Endothelial cell of umbilical vein (primary cell): ENCODE results near the gene THSD7A. TPM values are rescaled to one million over a fixed set of nuclear protein-coding genes. Genes with fewer than 3 reads are reported as not detected.

ENCODE experiments used
- BruUV-seq: library from RNA; stranded (reverse); fragments of 400-500 nt; replicated peaks from 2 replicates; lab custom pipeline; 2021; lab: Mats Ljungman, UMichigan
- CTCF ChIA-PET: fragments of 300-600, 350-600 bp; sonication (Branson Sonifier 250); formaldehyde crosslinking; loops from one replicate; lab custom pipeline; 2021; ENCODE audit warnings: antibody characterized with exemption, inconsistent platforms; lab: Charles Lee
- POLR2A ChIA-PET: fragments of 300-600, 350-600 bp; sonication (Branson Sonifier 250); formaldehyde crosslinking; loops from one replicate; lab custom pipeline; 2021; ENCODE audit warnings: antibody characterized with exemption, inconsistent platforms; lab: Charles Lee
- DNase-seq: peaks from one replicate; pipeline ENCODE4 v3.0.0-alpha.2; 2011; ENCODE audit warnings: low read depth, low spot score
- FAIRE-seq: peaks from 2 replicates; lab custom pipeline; 2011; peaks lifted over from hg19 to GRCh38; lab: Jason Lieb, UNC
- H2AFZ ChIP-seq: 2 replicates; pipeline ENCODE4 v1.6.0; 2012; ENCODE audit warnings: low read depth, low read length, control low read depth, inconsistent platforms
- H3K27ac ChIP-seq: 2 replicates; pipeline ENCODE4 v1.5.1; 2011; ENCODE audit warnings: low read depth, mild to moderate bottlenecking, control low read depth, low read length, moderate library complexity; ENCODE audit not compliant: insufficient read depth
- H3K27me3 ChIP-seq, 2 experiments: 2 replicates each; pipeline versions ENCODE4 v1.6.0 to v1.6.1; 2011; ENCODE audit warnings: low read length in 2 of 2, mixed read lengths in 1 of 2; ENCODE audit not compliant: control insufficient read depth in 2 of 2, insufficient read depth in 2 of 2
- H3K36me3 ChIP-seq, 2 experiments: 2 replicates in 1 of 2; 3 replicates in 1 of 2; pipeline ENCODE4 v1.5.1; 2011; ENCODE audit warnings: low read length in 2 of 2, mild to moderate bottlenecking in 1 of 2, moderate library complexity in 1 of 2; ENCODE audit not compliant: control insufficient read depth in 2 of 2, insufficient read depth in 2 of 2; ENCODE audit errors: extremely low read depth in 1 of 2
- H3K4me1 ChIP-seq: 3 replicates; pipeline ENCODE4 v1.5.1; 2011; ENCODE audit warnings: mild to moderate bottlenecking, low read length; ENCODE audit not compliant: control insufficient read depth, insufficient read depth; ENCODE audit errors: extremely low read depth
- H3K4me2 ChIP-seq: 2 replicates; pipeline ENCODE4 v1.6.1; 2011; ENCODE audit warnings: low read length, control low read depth, mixed read lengths; ENCODE audit not compliant: insufficient read depth
- H3K4me3 ChIP-seq, 3 experiments: fragments of 200-600 bp in 1 of 3; sonication (generic), shearing (Covaris generic) in 1 of 3; replicated peaks in 1 of 3; 2 replicates each; pipeline ENCODE4 v1.5.1; 2011 to 2016; ENCODE audit warnings: control low read depth in 3 of 3, low read length in 3 of 3, mild to moderate bottlenecking in 2 of 3, inconsistent platforms in 1 of 3, low read depth in 1 of 3, moderate library complexity in 1 of 3; ENCODE audit not compliant: insufficient read depth in 1 of 3
- H3K79me2 ChIP-seq: 2 replicates; pipeline ENCODE4 v1.6.0; 2012; ENCODE audit warnings: low read length, inconsistent platforms; ENCODE audit not compliant: control insufficient read depth, insufficient read depth
- H3K9ac ChIP-seq: replicated peaks from 2 replicates; pipeline ENCODE3; 2011; ENCODE audit warnings: low read length, control low read depth; ENCODE audit not compliant: insufficient read depth; ENCODE audit errors: extremely low read depth
- H3K9me1 ChIP-seq: replicated peaks from 3 replicates; pipeline ENCODE4 v1.6.0; 2011; ENCODE audit warnings: mild to moderate bottlenecking, low read length; ENCODE audit not compliant: control insufficient read depth, insufficient read depth; ENCODE audit errors: extremely low read depth
- H3K9me3 ChIP-seq: replicated peaks from 2 replicates; pipeline ENCODE4 v1.5.1; 2012; ENCODE audit warnings: low read length, inconsistent platforms; ENCODE audit not compliant: control insufficient read depth, insufficient read depth
- H4K20me1 ChIP-seq: replicated peaks from 2 replicates; pipeline ENCODE3; 2011; ENCODE audit warnings: mild to moderate bottlenecking, low read length; ENCODE audit not compliant: control insufficient read depth, insufficient read depth; ENCODE audit errors: extremely low read depth
- EZH2 ChIP-seq: IDR thresholded peaks from 2 replicates; pipeline ENCODE4 v1.6.1; 2012; ENCODE audit warnings: borderline replicate concordance, low read depth, mild to moderate bottlenecking, moderate library complexity, low read length, inconsistent platforms; ENCODE audit not compliant: severe bottlenecking
- FOS ChIP-seq: IDR thresholded peaks from 2 replicates; pipeline ENCODE4 v1.6.1; 2011; ENCODE audit warnings: mild to moderate bottlenecking, low read length, moderate library complexity, borderline replicate concordance; ENCODE audit not compliant: insufficient read depth
- GATA2 ChIP-seq: IDR thresholded peaks from 2 replicates; pipeline ENCODE4 v1.7.0; 2011; ENCODE audit warnings: low read depth, mild to moderate bottlenecking, moderate library complexity, mixed read lengths, low read length; ENCODE audit not compliant: insufficient read length, insufficient read depth
- JUN ChIP-seq: IDR thresholded peaks from 2 replicates; pipeline ENCODE4 v1.6.1; 2011; ENCODE audit warnings: borderline replicate concordance, low read depth; ENCODE audit not compliant: insufficient read length, insufficient read depth
- MYC ChIP-seq: IDR thresholded peaks from one replicate; pipeline ENCODE4 v1.6.1; 2011; ENCODE audit warnings: mild to moderate bottlenecking, low read depth, low read length
- POLR2AphosphoS5 ChIP-seq: IDR thresholded peaks from 2 replicates; pipeline ENCODE4 v1.6.1; 2012; ENCODE audit warnings: low read depth, mild to moderate bottlenecking, control low read depth, low read length, moderate library complexity; ENCODE audit not compliant: insufficient read depth
- dilution Hi-C: fragments of 300-500 bp; cut with MboI; formaldehyde crosslinking; loops from one replicate; pipeline ENCODE4 v1.15.0; 2019; ENCODE audit warnings: low sequenced_read_pairs; ENCODE audit not compliant: extremely low pct_ligation_motif_present
- intact Hi-C: fragments of 100-400 bp; cut with micrococcal nuclease; formaldehyde crosslinking; loops from one replicate; pipeline ENCODE4 v1.10.0; 2022
- polyA plus RNA-seq, 4 experiments: library from polyadenylated mRNA; depleted of rRNA in 3 of 4; stranded (reverse) in 3 of 4; unstranded in 1 of 4; fragments of >200 nt; gene quantifications; 2 replicates each; pipeline versions ENCODE4 v1.2.1 to v1.2.3, GENCODE V29; 2011 to 2012; ENCODE audit warnings: missing spikeins in 1 of 4
- total RNA-seq: library from RNA; stranded (reverse); gene quantifications from 2 replicates; pipeline ENCODE4 v1.2.3, GENCODE V29; 2021
- TF ChIP-seq, protein P1 (sequence below): IDR thresholded peaks from 2 replicates; pipeline ENCODE4 v1.6.1; 2011; ENCODE audit not compliant: insufficient read depth, insufficient read length

Gene THSD7A
- total and polyA plus RNA-seq, 2 donors (not counting 3 experiments of a cell fraction or from before 2014, with no cell fraction given) = 3.3 to 12.7 TPM

DNA sequence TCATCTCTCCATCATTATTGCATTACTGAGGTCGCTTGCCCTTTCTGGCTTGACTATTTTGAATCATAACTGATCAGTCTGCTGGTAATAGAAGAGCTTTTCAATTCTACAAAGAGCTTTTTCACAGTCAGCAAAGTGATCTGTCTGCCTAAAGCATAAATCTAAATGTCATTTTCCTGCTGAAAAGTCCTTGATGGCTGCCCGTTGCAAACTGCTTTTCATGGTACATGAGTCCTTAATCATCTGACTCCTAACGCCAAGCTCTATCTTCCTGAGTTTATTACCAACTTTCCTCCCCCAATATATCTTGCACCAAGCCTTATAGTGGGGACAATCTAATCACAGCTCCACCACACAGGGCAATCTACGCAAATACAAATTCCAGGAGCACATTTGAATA is 39.8 kb downstream of the THSD7A start:
- no peaks in the 10 kb centered on the region for H3K27me3 ChIP-seq
- no peak overlapping the region for H3K4me3 ChIP-seq
- H3K4me2 ChIP-seq = no peak overlapping the region
- TF ChIP-seq, protein P1, sequence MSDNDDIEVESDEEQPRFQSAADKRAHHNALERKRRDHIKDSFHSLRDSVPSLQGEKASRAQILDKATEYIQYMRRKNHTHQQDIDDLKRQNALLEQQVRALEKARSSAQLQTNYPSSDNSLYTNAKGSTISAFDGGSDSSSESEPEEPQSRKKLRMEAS = no peak
- TF ChIP-seq JUN = no peak
- TF ChIP-seq GATA2 = no peak
- TF ChIP-seq EZH2 = no peak
- no peak for FAIRE-seq
- no peak for DNase-seq
- no peaks in the 10 kb centered on the region for H3K4me1 ChIP-seq
- no peak overlapping the region for H2AFZ ChIP-seq
- no peaks in the 10 kb centered on the region for H3K79me2 ChIP-seq
- dilution Hi-C loops (no loop called here), intact Hi-C loops (no loop called here)
- BruUV-seq = no TSS peak
- no peak overlapping the region for H3K27ac ChIP-seq
- no peaks in the 10 kb centered on the region for H3K36me3 ChIP-seq
- no peaks in the 10 kb centered on the region for H3K9me3 ChIP-seq
- CTCF ChIA-PET = no interaction called here
- H4K20me1 ChIP-seq = no peaks in the 10 kb centered on the region
- H3K9me1 ChIP-seq = no peaks in the 10 kb centered on the region
- no peak overlapping the region for H3K9ac ChIP-seq
- POLR2A ChIA-PET = no interaction called here

DNA sequence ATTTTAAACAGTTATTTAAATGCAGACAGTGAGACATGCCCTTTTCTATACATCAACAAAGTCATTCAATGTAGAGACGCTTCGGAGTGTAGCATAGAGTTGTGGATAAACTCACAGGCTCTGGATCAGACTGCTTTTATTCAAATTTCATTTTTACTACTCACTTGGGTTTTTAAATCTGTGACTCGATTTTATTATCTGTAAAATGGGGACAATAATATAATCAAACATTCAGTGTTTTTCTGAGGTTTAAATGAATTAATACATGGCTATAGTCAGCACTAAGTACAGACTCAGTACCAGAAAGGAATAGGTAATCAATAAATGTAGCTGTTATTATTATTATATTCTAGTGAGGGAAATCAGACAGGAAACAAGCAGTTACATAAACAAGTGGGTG is 43.4 kb downstream of the THSD7A start:
- no peak for FAIRE-seq
- TF ChIP-seq EZH2 (no peak), POLR2AphosphoS5 (no peak), MYC (no peak), FOS (no peak), GATA2 (no peak)
- TF ChIP-seq, protein P1 = no peak
- Histone ChIP-seq H2AFZ (no peak overlapping the region), H3K4me3 (no peak overlapping the region), H3K36me3 (no peaks in the 10 kb centered on the region), H3K9ac (no peak overlapping the region), H3K27me3 (no peaks in the 10 kb centered on the region), H3K4me2 (no peak overlapping the region), H3K27ac (no peak overlapping the region), H4K20me1 (no peaks in the 10 kb centered on the region), H3K79me2 (no peaks in the 10 kb centered on the region), H3K4me1 (peaks cover 3% of the 10 kb centered on the region), H3K9me1 (no peaks in the 10 kb centered on the region), H3K9me3 (no peaks in the 10 kb centered on the region)
- DNase-seq = no peak
- intact Hi-C loops = no loop called here
- POLR2A ChIA-PET = no interaction called here
- dilution Hi-C loops = no loop called here
- BruUV-seq = no TSS peak
- CTCF ChIA-PET = interaction anchor here (1.0 kb wide), 1 partner anchor 21 kb away, joined by 4 read pairs; no protein-coding TSS in a partner anchor
